ENCODE data around the gene BEND3. TPM values are rescaled to one million over a fixed set of nuclear protein-coding genes. Genes with fewer than 3 reads are reported as not detected.
"Not testable (repeated sequence)": the region's sequence is repeated elsewhere in the genome, so short reads cannot be mapped to it uniquely, and the experiment has no call there.

The BEND3 gene
- polyA plus RNA-seq, 5 donors, result 4.3 to 7.1 (median 5.3) TPM

- DNase-seq, result peak in 1 of 2 donors; percentile 47
Observed at GRCh38 chr6:107045826-107046675, 69.3 kb downstream of the BEND3 start.

GRCh38 chr6:107033126-107033525 is 82.2 kb downstream of the BEND3 start:
- no peak for DNase-seq

GRCh38 chr6:107032051-107032450 is 83.3 kb downstream of the BEND3 start:
- DNase-seq, result no peak

GRCh38 chr6:107030151-107030550 is 85.2 kb downstream of the BEND3 start:
- DNase-seq, result no peak

- DNase-seq, result no peak
Observed at GRCh38 chr6:107026965-107027364, 88.3 kb downstream of the BEND3 start.

GRCh38 chr6:107021446-107022185 is 93.7 kb downstream of the BEND3 start:
- no peak for DNase-seq

GRCh38 chr6:107020239-107020638 is 95.1 kb downstream of the BEND3 start:
- no peak for DNase-seq

GRCh38 chr6:107019628-107020027 is 95.7 kb downstream of the BEND3 start:
- DNase-seq, result not testable (repeated sequence)

- no peak for DNase-seq
Observed at GRCh38 chr6:107019047-107019446, 96.3 kb downstream of the BEND3 start.

Other genes with a start within 250 kb of the BEND3 start
- 100 to 1,000 TPM; 122 to 224 (median 165) TPM for gene CD24, start 140.8 kb downstream of the BEND3 start, polyA plus RNA-seq (ENCODE audit: insufficient read depth in 1 of 5, insufficient read length in 5 of 5, low replicate concordance in 1 of 5)
- gene MTRES1, start 87.3 kb downstream of the BEND3 start, polyA plus RNA-seq (ENCODE audit: insufficient read depth in 1 of 5, insufficient read length in 5 of 5, low replicate concordance in 1 of 5), result 10 to 100 TPM; 20.4 to 27.7 (median 24.5) TPM